ENCODE measurements around the gene RNU6-9.

Gene RNU6-9

DNA sequence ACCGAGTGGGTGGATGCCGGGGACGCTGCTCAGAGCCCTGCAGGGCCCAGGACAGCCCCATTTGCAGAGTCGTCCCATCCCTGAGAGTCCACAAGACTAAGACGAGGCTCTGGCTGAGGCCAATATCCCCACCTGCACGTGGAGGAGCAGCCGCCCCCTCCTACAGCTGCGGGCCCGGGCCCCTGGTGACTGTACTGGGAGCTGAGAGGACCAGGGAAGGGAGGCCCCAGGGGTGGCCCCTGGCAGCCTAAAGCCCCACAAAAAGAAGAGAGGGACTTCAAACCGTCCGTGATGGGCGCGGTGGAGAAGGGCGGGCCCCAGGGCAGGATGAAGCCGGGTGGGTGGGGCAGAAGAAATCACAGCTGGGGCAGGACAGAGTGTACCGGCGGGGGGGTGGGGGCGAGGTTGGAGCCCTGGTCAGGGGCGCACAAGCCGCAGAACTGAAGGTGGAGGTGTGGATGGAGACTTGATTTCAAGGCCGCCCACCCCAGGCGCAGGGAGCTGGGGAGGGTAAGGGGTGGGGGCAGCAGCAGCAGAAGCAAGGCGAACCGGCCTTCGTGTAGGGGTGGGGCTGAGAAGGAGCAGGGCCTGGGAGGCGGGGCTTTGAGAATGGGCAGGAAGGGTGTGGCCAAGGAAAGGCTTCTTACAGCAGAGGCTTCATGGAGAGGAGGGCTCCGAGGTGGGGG lies 20.9 kb upstream of the RNU6-9 start:
- Histone ChIP-seq H3K4me3 (ENCODE audit: low read depth, low read length) (no peak overlapping the region), H3K9me3 (ENCODE audit: control insufficient read depth, insufficient read depth, low read depth, low read length) (no peaks in the 10 kb centered on the region), H3K4me1 (ENCODE audit: control insufficient read depth, insufficient read depth, low read length) (no peaks in the 10 kb centered on the region; the same call in 1 of the 2 replicates), H3K36me3 (ENCODE audit: control insufficient read depth in 2 of 2, insufficient read depth in 1 of 2, low read length in 2 of 2) (peaks cover 7 to 68% of the 10 kb centered on the region in 2 experiments; a peak in 2 of 3 replicates), H3K27ac (ENCODE audit: extremely low read depth, low read depth, low read length) (no peak overlapping the region)
- ChIA-PET POLR2A (interaction anchor here (0.5 kb wide), 1 partner anchor 26 kb away, joined by 3 read pairs; no protein-coding TSS in a partner anchor), CTCF (no interaction called here)
- TF ChIP-seq ZSCAN30 (tag by site-specific recombination; IDR thresholded peaks at IDR 0.05), result no peak
- no peak for TF ChIP-seq ZNF133 (tag by site-specific recombination; IDR thresholded peaks at IDR 0.05)
- TF ChIP-seq, protein P1, sequence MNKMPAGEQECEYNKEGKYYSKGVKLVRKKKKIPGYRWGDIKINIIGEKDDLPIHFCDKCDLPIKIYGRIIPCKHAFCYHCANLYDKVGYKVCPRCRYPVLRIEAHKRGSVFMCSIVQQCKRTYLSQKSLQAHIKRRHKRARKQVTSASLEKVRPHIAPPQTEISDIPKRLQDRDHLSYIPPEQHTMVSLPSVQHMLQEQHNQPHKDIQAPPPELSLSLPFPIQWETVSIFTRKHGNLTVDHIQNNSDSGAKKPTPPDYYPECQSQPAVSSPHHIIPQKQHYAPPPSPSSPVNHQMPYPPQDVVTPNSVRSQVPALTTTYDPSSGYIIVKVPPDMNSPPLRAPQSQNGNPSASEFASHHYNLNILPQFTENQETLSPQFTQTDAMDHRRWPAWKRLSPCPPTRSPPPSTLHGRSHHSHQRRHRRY (tag by site-specific recombination; IDR thresholded peaks at IDR 0.05), result no peak
- TF ChIP-seq ZNF146 (tag by site-specific recombination; IDR thresholded peaks at IDR 0.05), result no peak
- TF ChIP-seq ZNF785 (tag by site-specific recombination; IDR thresholded peaks at IDR 0.05), result no peak
- TF ChIP-seq ZNF76 (tag by site-specific recombination; IDR thresholded peaks at IDR 0.05; ENCODE audit: borderline replicate concordance, low read depth), result no peak
- TF ChIP-seq ZNF114 (tag by site-specific recombination; IDR thresholded peaks at IDR 0.05), result no peak
- TF ChIP-seq, protein P2, sequence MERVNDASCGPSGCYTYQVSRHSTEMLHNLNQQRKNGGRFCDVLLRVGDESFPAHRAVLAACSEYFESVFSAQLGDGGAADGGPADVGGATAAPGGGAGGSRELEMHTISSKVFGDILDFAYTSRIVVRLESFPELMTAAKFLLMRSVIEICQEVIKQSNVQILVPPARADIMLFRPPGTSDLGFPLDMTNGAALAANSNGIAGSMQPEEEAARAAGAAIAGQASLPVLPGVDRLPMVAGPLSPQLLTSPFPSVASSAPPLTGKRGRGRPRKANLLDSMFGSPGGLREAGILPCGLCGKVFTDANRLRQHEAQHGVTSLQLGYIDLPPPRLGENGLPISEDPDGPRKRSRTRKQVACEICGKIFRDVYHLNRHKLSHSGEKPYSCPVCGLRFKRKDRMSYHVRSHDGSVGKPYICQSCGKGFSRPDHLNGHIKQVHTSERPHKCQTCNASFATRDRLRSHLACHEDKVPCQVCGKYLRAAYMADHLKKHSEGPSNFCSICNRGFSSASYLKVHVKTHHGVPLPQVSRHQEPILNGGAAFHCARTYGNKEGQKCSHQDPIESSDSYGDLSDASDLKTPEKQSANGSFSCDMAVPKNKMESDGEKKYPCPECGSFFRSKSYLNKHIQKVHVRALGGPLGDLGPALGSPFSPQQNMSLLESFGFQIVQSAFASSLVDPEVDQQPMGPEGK (tag by site-specific recombination; IDR thresholded peaks at IDR 0.05), result peak; percentile 74
- 0 out of 2 replicates have a peak, but pooled peaks have one; percentile 10 for TF ChIP-seq GLIS1 (tag by site-specific recombination; IDR thresholded peaks at IDR 0.05)
- TF ChIP-seq KLF1 (tag by site-specific recombination; IDR thresholded peaks at IDR 0.05), result peak; percentile 88
- TF ChIP-seq ZBTB20 (tag by site-specific recombination; IDR thresholded peaks at IDR 0.05), result no peak
- TF ChIP-seq ZNF433 (tag by site-specific recombination; IDR thresholded peaks at IDR 0.05; ENCODE audit: low read depth), result no peak
- no peak for TF ChIP-seq ZNF350 (tag by site-specific recombination; IDR thresholded peaks at IDR 0.05)
- TF ChIP-seq PRDM1 (tag by site-specific recombination; IDR thresholded peaks at IDR 0.05), result no peak
- TF ChIP-seq, protein P3, sequence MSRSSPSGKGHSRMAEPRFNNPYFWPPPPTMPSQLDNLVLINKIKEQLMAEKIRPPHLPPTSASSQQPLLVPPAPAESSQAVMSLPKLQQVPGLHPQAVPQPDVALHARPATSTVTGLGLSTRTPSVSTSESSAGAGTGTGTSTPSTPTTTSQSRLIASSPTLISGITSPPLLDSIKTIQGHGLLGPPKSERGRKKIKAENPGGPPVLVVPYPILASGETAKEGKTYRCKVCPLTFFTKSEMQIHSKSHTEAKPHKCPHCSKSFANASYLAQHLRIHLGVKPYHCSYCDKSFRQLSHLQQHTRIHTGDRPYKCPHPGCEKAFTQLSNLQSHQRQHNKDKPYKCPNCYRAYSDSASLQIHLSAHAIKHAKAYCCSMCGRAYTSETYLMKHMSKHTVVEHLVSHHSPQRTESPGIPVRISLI (tag by site-specific recombination; IDR thresholded peaks at IDR 0.05), result no peak
- no peak for TF ChIP-seq ZNF24 (tag by site-specific recombination; IDR thresholded peaks at IDR 0.05)
- no peak for TF ChIP-seq KLF10 (tag by site-specific recombination; IDR thresholded peaks at IDR 0.05)
- TF ChIP-seq SP3 (tag by site-specific recombination; IDR thresholded peaks at IDR 0.05), result no peak
- TF ChIP-seq ZNF629 (tag by site-specific recombination; IDR thresholded peaks at IDR 0.05), result no peak
- TF ChIP-seq, protein P4, sequence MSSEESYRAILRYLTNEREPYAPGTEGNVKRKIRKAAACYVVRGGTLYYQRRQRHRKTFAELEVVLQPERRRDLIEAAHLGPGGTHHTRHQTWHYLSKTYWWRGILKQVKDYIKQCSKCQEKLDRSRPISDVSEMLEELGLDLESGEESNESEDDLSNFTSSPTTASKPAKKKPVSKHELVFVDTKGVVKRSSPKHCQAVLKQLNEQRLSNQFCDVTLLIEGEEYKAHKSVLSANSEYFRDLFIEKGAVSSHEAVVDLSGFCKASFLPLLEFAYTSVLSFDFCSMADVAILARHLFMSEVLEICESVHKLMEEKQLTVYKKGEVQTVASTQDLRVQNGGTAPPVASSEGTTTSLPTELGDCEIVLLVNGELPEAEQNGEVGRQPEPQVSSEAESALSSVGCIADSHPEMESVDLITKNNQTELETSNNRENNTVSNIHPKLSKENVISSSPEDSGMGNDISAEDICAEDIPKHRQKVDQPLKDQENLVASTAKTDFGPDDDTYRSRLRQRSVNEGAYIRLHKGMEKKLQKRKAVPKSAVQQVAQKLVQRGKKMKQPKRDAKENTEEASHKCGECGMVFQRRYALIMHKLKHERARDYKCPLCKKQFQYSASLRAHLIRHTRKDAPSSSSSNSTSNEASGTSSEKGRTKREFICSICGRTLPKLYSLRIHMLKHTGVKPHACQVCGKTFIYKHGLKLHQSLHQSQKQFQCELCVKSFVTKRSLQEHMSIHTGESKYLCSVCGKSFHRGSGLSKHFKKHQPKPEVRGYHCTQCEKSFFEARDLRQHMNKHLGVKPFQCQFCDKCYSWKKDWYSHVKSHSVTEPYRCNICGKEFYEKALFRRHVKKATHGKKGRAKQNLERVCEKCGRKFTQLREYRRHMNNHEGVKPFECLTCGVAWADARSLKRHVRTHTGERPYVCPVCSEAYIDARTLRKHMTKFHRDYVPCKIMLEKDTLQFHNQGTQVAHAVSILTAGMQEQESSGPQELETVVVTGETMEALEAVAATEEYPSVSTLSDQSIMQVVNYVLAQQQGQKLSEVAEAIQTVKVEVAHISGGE (tag by site-specific recombination; conservative IDR thresholded peaks at IDR 0.05; ENCODE audit: low read depth), result no peak
- TF ChIP-seq, protein P5, sequence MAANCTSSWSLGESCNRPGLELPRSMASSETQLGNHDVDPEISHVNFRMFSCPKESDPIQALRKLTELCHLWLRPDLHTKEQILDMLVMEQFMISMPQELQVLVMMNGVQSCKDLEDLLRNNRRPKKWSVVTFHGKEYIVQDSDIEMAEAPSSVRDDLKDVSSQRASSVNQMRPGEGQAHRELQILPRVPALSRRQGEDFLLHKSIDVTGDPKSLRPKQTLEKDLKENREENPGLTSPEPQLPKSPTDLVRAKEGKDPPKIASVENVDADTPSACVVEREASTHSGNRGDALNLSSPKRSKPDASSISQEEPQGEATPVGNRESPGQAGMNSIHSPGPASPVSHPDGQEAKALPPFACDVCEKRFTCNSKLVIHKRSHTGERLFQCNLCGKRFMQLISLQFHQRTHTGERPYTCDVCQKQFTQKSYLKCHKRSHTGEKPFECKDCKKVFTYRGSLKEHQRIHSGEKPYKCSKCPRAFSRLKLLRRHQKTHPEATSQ (tag by site-specific recombination; IDR thresholded peaks at IDR 0.05), result no peak
- TF ChIP-seq, protein P6, sequence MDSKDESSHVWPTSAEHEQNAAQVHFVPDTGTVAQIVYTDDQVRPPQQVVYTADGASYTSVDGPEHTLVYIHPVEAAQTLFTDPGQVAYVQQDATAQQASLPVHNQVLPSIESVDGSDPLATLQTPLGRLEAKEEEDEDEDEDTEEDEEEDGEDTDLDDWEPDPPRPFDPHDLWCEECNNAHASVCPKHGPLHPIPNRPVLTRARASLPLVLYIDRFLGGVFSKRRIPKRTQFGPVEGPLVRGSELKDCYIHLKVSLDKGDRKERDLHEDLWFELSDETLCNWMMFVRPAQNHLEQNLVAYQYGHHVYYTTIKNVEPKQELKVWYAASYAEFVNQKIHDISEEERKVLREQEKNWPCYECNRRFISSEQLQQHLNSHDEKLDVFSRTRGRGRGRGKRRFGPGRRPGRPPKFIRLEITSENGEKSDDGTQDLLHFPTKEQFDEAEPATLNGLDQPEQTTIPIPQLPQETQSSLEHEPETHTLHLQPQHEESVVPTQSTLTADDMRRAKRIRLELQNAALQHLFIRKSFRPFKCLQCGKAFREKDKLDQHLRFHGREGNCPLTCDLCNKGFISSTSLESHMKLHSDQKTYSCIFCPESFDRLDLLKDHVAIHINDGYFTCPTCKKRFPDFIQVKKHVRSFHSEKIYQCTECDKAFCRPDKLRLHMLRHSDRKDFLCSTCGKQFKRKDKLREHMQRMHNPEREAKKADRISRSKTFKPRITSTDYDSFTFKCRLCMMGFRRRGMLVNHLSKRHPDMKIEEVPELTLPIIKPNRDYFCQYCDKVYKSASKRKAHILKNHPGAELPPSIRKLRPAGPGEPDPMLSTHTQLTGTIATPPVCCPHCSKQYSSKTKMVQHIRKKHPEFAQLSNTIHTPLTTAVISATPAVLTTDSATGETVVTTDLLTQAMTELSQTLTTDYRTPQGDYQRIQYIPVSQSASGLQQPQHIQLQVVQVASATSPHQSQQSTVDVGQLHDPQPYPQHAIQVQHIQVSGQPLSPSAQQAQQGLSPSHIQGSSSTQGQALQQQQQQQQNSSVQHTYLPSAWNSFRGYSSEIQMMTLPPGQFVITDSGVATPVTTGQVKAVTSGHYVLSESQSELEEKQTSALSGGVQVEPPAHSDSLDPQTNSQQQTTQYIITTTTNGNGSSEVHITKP (tag by site-specific recombination; IDR thresholded peaks at IDR 0.05), result no peak
- TF ChIP-seq, protein P7, sequence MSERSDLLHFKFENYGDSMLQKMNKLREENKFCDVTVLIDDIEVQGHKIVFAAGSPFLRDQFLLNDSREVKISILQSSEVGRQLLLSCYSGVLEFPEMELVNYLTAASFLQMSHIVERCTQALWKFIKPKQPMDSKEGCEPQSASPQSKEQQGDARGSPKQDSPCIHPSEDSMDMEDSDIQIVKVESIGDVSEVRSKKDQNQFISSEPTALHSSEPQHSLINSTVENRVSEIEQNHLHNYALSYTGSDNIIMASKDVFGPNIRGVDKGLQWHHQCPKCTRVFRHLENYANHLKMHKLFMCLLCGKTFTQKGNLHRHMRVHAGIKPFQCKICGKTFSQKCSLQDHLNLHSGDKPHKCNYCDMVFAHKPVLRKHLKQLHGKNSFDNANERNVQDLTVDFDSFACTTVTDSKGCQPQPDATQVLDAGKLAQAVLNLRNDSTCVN (tag by site-specific recombination; optimal IDR thresholded peaks at IDR 0.05), result no peak
- no peak for TF ChIP-seq SCRT1 (tag by site-specific recombination; IDR thresholded peaks at IDR 0.05; ENCODE audit: borderline replicate concordance)
